Peyer's patch (tissue), 4 donors: ENCODE measurements around the gene ATP6V0A4. TPM values are rescaled to one million over a fixed set of nuclear protein-coding genes. Genes with fewer than 3 reads are reported as not detected.
"Not testable (repeated sequence)": the region's sequence is repeated elsewhere in the genome, so short reads cannot be mapped to it uniquely, and the experiment has no call there.

Source experiments
- DNase-seq, 3 donors: peaks; one replicate each; pipeline ENCODE4 v3.0.0-alpha.2; 2017 to 2019
- H3K27ac ChIP-seq, 4 donors: fragments of 200-600 bp; sonication (generic); one replicate each; pipeline ENCODE4 v1.5.1; 2016 to 2019
- H3K27me3 ChIP-seq, 2 donors: fragments of 200-600 bp; sonication (generic); one replicate each; pipeline ENCODE4 v1.5.1; 2019
- H3K36me3 ChIP-seq, 3 donors: fragments of 200-600 bp; sonication (generic); one replicate each; pipeline ENCODE4 v1.5.1; 2016 to 2019
- H3K4me1 ChIP-seq, 4 donors: fragments of 200-600 bp; sonication (generic); one replicate each; pipeline ENCODE4 v1.5.1; 2016 to 2019
- H3K4me3 ChIP-seq, 4 donors: fragments of 200-600 bp; sonication (generic); 1 replicate in 3 of 4; 2 replicates in 1 of 4; pipeline ENCODE4 v1.5.1; 2016 to 2019; ENCODE audit warnings: mild to moderate bottlenecking in 1 of 4
- H3K9me3 ChIP-seq, 4 donors: fragments of 200-600 bp; sonication (generic); one replicate each; pipeline ENCODE4 v1.5.1; 2016 to 2019; ENCODE audit warnings: mild to moderate bottlenecking in 1 of 4
- POLR2A ChIP-seq, 2 donors: fragments of 450-650 bp; IDR thresholded peaks; one replicate each; pipeline ENCODE4 v1.5.1; 2017; ENCODE audit warnings: antibody characterized with exemption in 2 of 2, mild to moderate bottlenecking in 2 of 2, moderate library complexity in 2 of 2
- total RNA-seq, 4 donors: library from RNA; depleted of rRNA; stranded (reverse); fragments of >200 nt; gene quantifications; one replicate each; pipeline ENCODE4 v1.1.0, GENCODE V29; 2016
- TF ChIP-seq, protein P1 (sequence below), 6 experiments: fragments of 450-650 bp in 4 of 6; fragments of 200-600 bp in 2 of 6; sonication (generic) in 1 of 6; IDR thresholded peaks; one replicate each; pipeline ENCODE4 v1.5.1; 2017 to 2019; ENCODE audit warnings: antibody characterized with exemption in 6 of 6, mild to moderate bottlenecking in 3 of 6, moderate library complexity in 1 of 6

The ATP6V0A4 gene
- total RNA-seq, 4 donors from 2014 or later: 0.66 TPM; not detected in 3

- no peak for TF ChIP-seq POLR2A (IDR thresholded peaks at IDR 0.05)
- TF ChIP-seq, protein P1, sequence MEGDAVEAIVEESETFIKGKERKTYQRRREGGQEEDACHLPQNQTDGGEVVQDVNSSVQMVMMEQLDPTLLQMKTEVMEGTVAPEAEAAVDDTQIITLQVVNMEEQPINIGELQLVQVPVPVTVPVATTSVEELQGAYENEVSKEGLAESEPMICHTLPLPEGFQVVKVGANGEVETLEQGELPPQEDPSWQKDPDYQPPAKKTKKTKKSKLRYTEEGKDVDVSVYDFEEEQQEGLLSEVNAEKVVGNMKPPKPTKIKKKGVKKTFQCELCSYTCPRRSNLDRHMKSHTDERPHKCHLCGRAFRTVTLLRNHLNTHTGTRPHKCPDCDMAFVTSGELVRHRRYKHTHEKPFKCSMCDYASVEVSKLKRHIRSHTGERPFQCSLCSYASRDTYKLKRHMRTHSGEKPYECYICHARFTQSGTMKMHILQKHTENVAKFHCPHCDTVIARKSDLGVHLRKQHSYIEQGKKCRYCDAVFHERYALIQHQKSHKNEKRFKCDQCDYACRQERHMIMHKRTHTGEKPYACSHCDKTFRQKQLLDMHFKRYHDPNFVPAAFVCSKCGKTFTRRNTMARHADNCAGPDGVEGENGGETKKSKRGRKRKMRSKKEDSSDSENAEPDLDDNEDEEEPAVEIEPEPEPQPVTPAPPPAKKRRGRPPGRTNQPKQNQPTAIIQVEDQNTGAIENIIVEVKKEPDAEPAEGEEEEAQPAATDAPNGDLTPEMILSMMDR (IDR thresholded peaks at IDR 0.05): no peak
- no peak for DNase-seq
- Histone ChIP-seq H3K4me3 (no peak overlapping the region), H3K4me1 (no peaks in the 10 kb centered on the region), H3K9me3 (no peaks in the 10 kb centered on the region), H3K27me3 (no peaks in the 10 kb centered on the region), H3K27ac (no peak overlapping the region), H3K36me3 (no peaks in the 10 kb centered on the region)
Measured at GRCh38 chr7:138816650-138817049, 18.7 kb upstream of the ATP6V0A4 start.

- H3K27ac ChIP-seq: no peak overlapping the region
Measured at GRCh38 chr7:138814816-138815332, 16.9 kb upstream of the ATP6V0A4 start.

GRCh38 chr7:138813945-138814344 lies 15.9 kb upstream of the ATP6V0A4 start:
- no peak for DNase-seq
- H3K27ac ChIP-seq: no peak overlapping the region
- TF ChIP-seq POLR2A (IDR thresholded peaks at IDR 0.05): no peak
- TF ChIP-seq, protein P1 (IDR thresholded peaks at IDR 0.05): no peak
- H3K4me1 ChIP-seq: no peaks in the 10 kb centered on the region
- no peak overlapping the region for H3K4me3 ChIP-seq
- H3K27me3 ChIP-seq: no peaks in the 10 kb centered on the region
- H3K36me3 ChIP-seq: no peaks in the 10 kb centered on the region
- no peaks in the 10 kb centered on the region for H3K9me3 ChIP-seq

More at GRCh38 chr7:138814816-138815332, 16.9 kb upstream of the ATP6V0A4 start:
- no peaks in the 10 kb centered on the region for H3K9me3 ChIP-seq
- no peaks in the 10 kb centered on the region for H3K27me3 ChIP-seq
- DNase-seq: no peak
- no peak for TF ChIP-seq POLR2A (IDR thresholded peaks at IDR 0.05)
- TF ChIP-seq, protein P1 (IDR thresholded peaks at IDR 0.05): no peak
- no peaks in the 10 kb centered on the region for H3K36me3 ChIP-seq
- H3K4me3 ChIP-seq: no peak overlapping the region
- H3K4me1 ChIP-seq: no peaks in the 10 kb centered on the region

- DNase-seq, H3K36me3 ChIP-seq, H3K27ac ChIP-seq, H3K4me1 ChIP-seq, H3K9me3 ChIP-seq, H3K4me3 ChIP-seq, H3K27me3 ChIP-seq: not testable (repeated sequence)
Measured at GRCh38 chr7:138811327-138811726, 13.3 kb upstream of the ATP6V0A4 start.

- Histone ChIP-seq H3K27me3 (no peaks in the 10 kb centered on the region), H3K27ac (no peak overlapping the region), H3K36me3 (no peaks in the 10 kb centered on the region), H3K9me3 (no peaks in the 10 kb centered on the region), H3K4me3 (no peak overlapping the region), H3K4me1 (no peaks in the 10 kb centered on the region)
- DNase-seq: no peak
- TF ChIP-seq, protein P1 (IDR thresholded peaks at IDR 0.05): no peak
- no peak for TF ChIP-seq POLR2A (IDR thresholded peaks at IDR 0.05)
Measured at GRCh38 chr7:138809346-138809745, 11.3 kb upstream of the ATP6V0A4 start.

DNA sequence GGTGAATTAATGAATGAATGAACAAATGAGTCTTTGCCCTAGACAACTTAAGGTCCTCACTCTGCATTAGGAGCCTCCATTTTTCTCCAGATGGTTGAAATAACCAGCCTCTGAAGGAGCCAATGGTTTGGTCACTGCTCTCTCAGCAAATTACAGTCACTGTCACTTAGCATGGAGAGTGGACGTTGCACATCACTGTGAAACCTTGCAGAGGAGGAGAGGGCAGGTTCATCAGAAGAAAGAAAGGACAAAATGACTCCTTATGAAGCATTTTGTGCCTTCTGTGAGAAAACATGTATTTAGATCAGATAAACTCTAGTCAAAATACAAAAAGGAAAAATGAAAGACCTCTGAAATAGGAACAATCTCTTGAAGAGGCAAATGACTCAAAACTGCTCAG lies 6.6 kb upstream of the ATP6V0A4 start:
- Histone ChIP-seq H3K9me3 (no peaks in the 10 kb centered on the region), H3K4me1 (no peaks in the 10 kb centered on the region), H3K4me3 (no peak overlapping the region), H3K36me3 (no peaks in the 10 kb centered on the region), H3K27ac (no peak overlapping the region), H3K27me3 (no peaks in the 10 kb centered on the region)
- TF ChIP-seq, protein P1 (IDR thresholded peaks at IDR 0.05): no peak
- TF ChIP-seq POLR2A (IDR thresholded peaks at IDR 0.05): no peak
- DNase-seq: no peak
